ENCODE results near the gene KLF13. TPM values are rescaled to one million over a fixed set of nuclear protein-coding genes. Genes with fewer than 3 reads are reported as not detected.

Gene KLF13
- total RNA-seq, 2 donors from 2014 or later = 184 to 226 TPM

GRCh38 chr15:31402003-31402402 is 75.4 kb downstream of the KLF13 start:
- Mint-ChIP-seq H3K27ac (peak overlapping the region; percentile 53), H3K4me1 (peaks cover 25% of the 10 kb centered on the region)

DNA sequence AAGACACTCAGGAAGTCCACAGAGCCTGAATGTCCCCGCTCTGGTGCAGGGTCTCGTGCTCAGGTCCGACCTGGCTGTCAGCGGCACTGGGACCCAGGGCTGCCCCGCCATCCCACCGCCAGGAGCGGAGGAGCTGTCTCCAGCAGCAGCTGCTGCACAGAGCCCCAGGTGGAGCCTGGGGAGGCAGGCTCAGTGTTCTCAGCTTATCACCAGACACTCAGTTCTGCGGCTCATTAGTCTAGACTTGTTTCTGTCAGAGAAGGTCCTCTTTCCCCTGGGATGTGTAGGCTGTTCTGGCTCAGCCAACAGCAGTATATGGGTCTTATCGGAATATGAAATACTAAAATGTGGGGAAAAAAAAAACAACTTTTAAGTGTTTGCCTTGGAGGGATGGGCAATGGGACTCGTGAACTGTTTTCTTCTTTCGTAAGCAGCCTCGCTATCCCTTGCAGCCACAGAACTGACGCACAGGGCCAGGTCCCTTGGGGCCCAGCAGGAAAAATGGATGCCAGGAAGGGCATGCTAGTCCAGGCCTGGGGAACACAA is 75.9 kb downstream of the KLF13 start:
- Mint-ChIP-seq H3K27me3 (no peaks in the 10 kb centered on the region), H3K4me1 (peaks cover 25% of the 10 kb centered on the region), H3K36me3 (ENCODE audit: low read depth) (peaks cover 3% of the 10 kb centered on the region), H3K4me3 (no peak overlapping the region), H3K27ac (no peak overlapping the region)
- ATAC-seq (no peak), DNase-seq (no peak)
- H3K9me3 ChIP-seq (ENCODE audit: control insufficient read depth, low read length, poor library complexity, severe bottlenecking) = no peaks in the 10 kb centered on the region

More at GRCh38 chr15:31402003-31402402, 75.4 kb downstream of the KLF13 start:
- no peaks in the 10 kb centered on the region for H3K9me3 ChIP-seq (ENCODE audit: control insufficient read depth, low read length, poor library complexity, severe bottlenecking)
- no peak overlapping the region for H3K4me3 Mint-ChIP-seq
- peaks cover 3% of the 10 kb centered on the region for H3K36me3 Mint-ChIP-seq (ENCODE audit: low read depth)
- no peaks in the 10 kb centered on the region for H3K27me3 Mint-ChIP-seq
- DNase-seq (no peak), ATAC-seq (no peak)

DNA sequence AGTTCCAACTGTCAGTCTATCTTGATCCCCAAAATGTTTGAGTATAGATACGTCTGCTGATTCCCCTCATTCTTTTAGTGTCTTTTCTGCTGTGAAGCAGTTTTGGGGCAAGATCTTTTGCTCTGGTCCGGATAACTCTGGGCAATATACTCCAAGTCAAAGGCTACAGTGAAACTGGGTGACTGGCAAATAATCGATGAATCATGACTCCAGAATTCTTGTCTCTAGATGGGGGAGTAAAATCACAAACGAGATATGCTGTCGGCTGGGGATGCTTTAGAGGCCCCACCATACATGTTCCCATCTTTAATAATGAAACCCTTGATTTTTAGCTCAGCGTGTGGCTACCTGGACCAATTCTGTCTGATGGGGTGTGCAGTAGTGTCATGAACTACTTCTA is 76.5 kb downstream of the KLF13 start:
- ATAC-seq (no peak), DNase-seq (no peak)
- Mint-ChIP-seq H3K36me3 (ENCODE audit: low read depth) (peaks cover 3% of the 10 kb centered on the region), H3K27me3 (no peaks in the 10 kb centered on the region), H3K27ac (peak overlapping the region; percentile 34), H3K4me3 (no peak overlapping the region), H3K4me1 (peaks cover 21% of the 10 kb centered on the region)
- peaks cover 3% of the 10 kb centered on the region for H3K9me3 ChIP-seq (ENCODE audit: control insufficient read depth, low read length, poor library complexity, severe bottlenecking)

DNA sequence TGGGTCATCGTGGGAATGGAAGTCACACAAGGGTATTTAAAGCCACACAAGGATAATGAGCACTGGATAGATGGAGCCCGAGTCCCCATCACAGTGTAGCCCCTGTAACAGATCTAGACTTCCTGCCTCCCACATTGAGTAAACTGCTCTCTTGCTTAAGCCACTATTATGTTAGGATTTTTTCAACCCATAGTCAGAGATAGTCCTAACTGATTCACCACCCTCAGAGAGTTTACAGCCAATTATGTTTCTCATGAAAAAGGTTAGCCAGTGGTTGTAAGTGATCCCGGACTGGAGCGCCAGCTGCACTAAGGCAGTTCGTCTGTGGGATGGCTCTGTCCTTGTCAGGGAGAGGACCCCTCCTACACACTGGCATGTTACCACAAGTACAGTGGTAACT is 77.0 kb downstream of the KLF13 start:
- ATAC-seq = no peak
- peak overlapping the region; percentile 34 for H3K27ac Mint-ChIP-seq
- no peak overlapping the region for H3K4me3 Mint-ChIP-seq
- H3K4me1 Mint-ChIP-seq = peaks cover 21% of the 10 kb centered on the region
- peaks cover 3% of the 10 kb centered on the region for H3K36me3 Mint-ChIP-seq (ENCODE audit: low read depth)
- peaks cover 6% of the 10 kb centered on the region for H3K9me3 ChIP-seq (ENCODE audit: control insufficient read depth, low read length, poor library complexity, severe bottlenecking)
- H3K27me3 Mint-ChIP-seq = no peaks in the 10 kb centered on the region
- DNase-seq = no peak

GRCh38 chr15:31404345-31404744 is 77.7 kb downstream of the KLF13 start:
- no peak for ATAC-seq
- peaks cover 14% of the 10 kb centered on the region for H3K9me3 ChIP-seq (ENCODE audit: control insufficient read depth, low read length, poor library complexity, severe bottlenecking)
- DNase-seq = no peak
- H3K4me3 Mint-ChIP-seq = no peak overlapping the region
- H3K36me3 Mint-ChIP-seq (ENCODE audit: low read depth) = peaks cover 6% of the 10 kb centered on the region
- no peaks in the 10 kb centered on the region for H3K27me3 Mint-ChIP-seq
- H3K4me1 Mint-ChIP-seq = peaks cover 19% of the 10 kb centered on the region
- peak overlapping the region; percentile 34 for H3K27ac Mint-ChIP-seq

GRCh38 chr15:31405200-31405920 is 78.7 kb downstream of the KLF13 start:
- Mint-ChIP-seq H3K36me3 (ENCODE audit: low read depth) (peaks cover 7% of the 10 kb centered on the region), H3K4me1 (peaks cover 14% of the 10 kb centered on the region), H3K27me3 (no peaks in the 10 kb centered on the region), H3K27ac (peak overlapping the region; percentile 70), H3K4me3 (peak overlapping the region; percentile 66)
- ATAC-seq (peak; percentile 37), DNase-seq (no peak)
- H3K9me3 ChIP-seq (ENCODE audit: control insufficient read depth, low read length, poor library complexity, severe bottlenecking) = peaks cover 16% of the 10 kb centered on the region

DNA sequence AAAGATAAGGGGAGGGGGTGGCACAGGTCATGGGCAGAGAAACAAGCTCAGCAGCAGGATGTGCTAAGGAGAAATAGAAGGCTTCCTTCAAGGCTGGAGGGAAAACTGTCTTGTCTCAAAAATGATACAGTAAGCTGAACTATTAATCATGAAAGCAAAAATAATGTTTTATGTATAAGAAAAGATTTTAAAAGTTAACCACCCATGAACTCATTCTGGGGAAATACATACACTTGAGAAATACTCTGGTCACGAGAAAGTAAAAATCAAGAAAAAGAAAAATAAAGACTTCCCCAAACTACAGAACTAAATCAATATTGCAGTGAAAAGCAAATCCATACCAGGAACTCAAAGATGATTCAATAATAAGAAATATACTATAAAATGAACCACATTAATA is 80.7 kb downstream of the KLF13 start:
- peaks cover 7% of the 10 kb centered on the region for H3K36me3 Mint-ChIP-seq (ENCODE audit: low read depth)
- DNase-seq (no peak), ATAC-seq (no peak)
- no peak overlapping the region for H3K27ac Mint-ChIP-seq
- peaks cover 16% of the 10 kb centered on the region for H3K9me3 ChIP-seq (ENCODE audit: control insufficient read depth, low read length, poor library complexity, severe bottlenecking)
- H3K27me3 Mint-ChIP-seq = no peaks in the 10 kb centered on the region
- H3K4me3 Mint-ChIP-seq = no peak overlapping the region
- peaks cover 10% of the 10 kb centered on the region for H3K4me1 Mint-ChIP-seq

GRCh38 chr15:31407851-31408250 is 81.2 kb downstream of the KLF13 start:
- no peak overlapping the region for H3K4me3 Mint-ChIP-seq
- DNase-seq (no peak), ATAC-seq (no peak)
- H3K4me1 Mint-ChIP-seq = peaks cover 10% of the 10 kb centered on the region
- H3K9me3 ChIP-seq (ENCODE audit: control insufficient read depth, low read length, poor library complexity, severe bottlenecking) = peaks cover 16% of the 10 kb centered on the region
- H3K27me3 Mint-ChIP-seq = no peaks in the 10 kb centered on the region
- H3K36me3 Mint-ChIP-seq (ENCODE audit: low read depth) = peaks cover 7% of the 10 kb centered on the region
- H3K27ac Mint-ChIP-seq = no peak overlapping the region

- no peak overlapping the region for H3K27ac Mint-ChIP-seq
- DNase-seq (no peak), ATAC-seq (no peak)
- no peak overlapping the region for H3K4me3 Mint-ChIP-seq
- H3K4me1 Mint-ChIP-seq = peaks cover 10% of the 10 kb centered on the region
- no peaks in the 10 kb centered on the region for H3K27me3 Mint-ChIP-seq
- H3K9me3 ChIP-seq (ENCODE audit: control insufficient read depth, low read length, poor library complexity, severe bottlenecking) = peaks cover 16% of the 10 kb centered on the region
- peaks cover 8% of the 10 kb centered on the region for H3K36me3 Mint-ChIP-seq (ENCODE audit: low read depth)
Measured at GRCh38 chr15:31408724-31409123, 82.1 kb downstream of the KLF13 start.

DNA sequence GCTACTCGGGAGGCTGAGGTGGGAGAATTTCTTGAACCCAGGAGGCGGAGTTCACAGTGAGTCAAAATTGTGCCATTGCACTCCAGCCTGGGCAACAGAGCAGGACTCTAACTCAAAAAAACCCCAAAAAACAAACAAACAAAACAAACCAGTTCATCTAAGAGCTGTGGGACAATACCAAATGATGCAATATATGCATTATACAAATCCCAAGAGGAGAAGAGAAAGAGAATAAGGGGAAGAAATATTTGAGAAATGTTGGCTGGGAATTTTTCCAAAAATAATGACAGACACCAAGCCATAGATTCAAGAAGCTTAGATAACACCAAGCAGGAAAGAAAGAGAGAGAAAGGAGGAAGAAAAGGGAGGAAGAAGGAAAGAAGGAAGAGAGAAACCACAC is 82.5 kb downstream of the KLF13 start:
- no peaks in the 10 kb centered on the region for H3K27me3 Mint-ChIP-seq
- H3K4me3 Mint-ChIP-seq = no peak overlapping the region
- H3K36me3 Mint-ChIP-seq (ENCODE audit: low read depth) = peaks cover 8% of the 10 kb centered on the region
- no peak overlapping the region for H3K27ac Mint-ChIP-seq
- ATAC-seq = no peak
- H3K4me1 Mint-ChIP-seq = peaks cover 10% of the 10 kb centered on the region
- peaks cover 16% of the 10 kb centered on the region for H3K9me3 ChIP-seq (ENCODE audit: control insufficient read depth, low read length, poor library complexity, severe bottlenecking)
- DNase-seq = no peak

- H3K4me1 Mint-ChIP-seq = no peaks in the 10 kb centered on the region
- no peaks in the 10 kb centered on the region for H3K27me3 Mint-ChIP-seq
- no peak overlapping the region for H3K27ac Mint-ChIP-seq
- H3K36me3 Mint-ChIP-seq (ENCODE audit: low read depth) = peaks cover 7% of the 10 kb centered on the region
- peaks cover 16% of the 10 kb centered on the region for H3K9me3 ChIP-seq (ENCODE audit: control insufficient read depth, low read length, poor library complexity, severe bottlenecking)
- H3K4me3 Mint-ChIP-seq = no peak overlapping the region
- no peak for ATAC-seq
- DNase-seq = no peak
Measured at GRCh38 chr15:31412824-31413223, 86.2 kb downstream of the KLF13 start.

DNA sequence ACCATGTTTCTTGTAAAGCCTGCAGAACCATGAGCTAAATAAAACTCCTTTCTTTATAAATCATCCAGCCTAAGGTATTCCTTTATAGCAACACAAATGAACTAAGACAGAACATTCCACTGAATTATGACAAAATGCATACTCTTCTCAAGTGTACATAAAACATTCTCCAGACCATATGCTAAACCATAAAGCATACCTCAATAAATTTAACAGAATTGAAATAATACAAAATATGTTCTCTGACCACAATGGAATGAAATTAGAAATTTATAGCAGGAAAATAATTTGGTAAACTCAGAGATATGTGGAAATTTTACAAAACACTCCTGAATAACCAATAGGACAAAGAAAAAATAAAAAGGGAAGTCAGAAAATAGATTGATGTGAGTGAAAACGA is 88.6 kb downstream of the KLF13 start:
- no peak for DNase-seq
- peaks cover 3% of the 10 kb centered on the region for H3K36me3 Mint-ChIP-seq (ENCODE audit: low read depth)
- no peaks in the 10 kb centered on the region for H3K4me1 Mint-ChIP-seq
- no peak overlapping the region for H3K4me3 Mint-ChIP-seq
- H3K27me3 Mint-ChIP-seq = no peaks in the 10 kb centered on the region
- H3K9me3 ChIP-seq (ENCODE audit: control insufficient read depth, low read length, poor library complexity, severe bottlenecking) = peaks cover 4% of the 10 kb centered on the region
- no peak for ATAC-seq
- H3K27ac Mint-ChIP-seq = no peak overlapping the region

GRCh38 chr15:31419820-31420219 is 93.2 kb downstream of the KLF13 start:
- ATAC-seq (no peak), DNase-seq (no peak)
- H3K9me3 ChIP-seq (ENCODE audit: control insufficient read depth, low read length, poor library complexity, severe bottlenecking) = peaks cover 4% of the 10 kb centered on the region
- Mint-ChIP-seq H3K4me1 (no peaks in the 10 kb centered on the region), H3K4me3 (no peak overlapping the region), H3K27me3 (no peaks in the 10 kb centered on the region), H3K36me3 (ENCODE audit: low read depth) (peaks cover 2% of the 10 kb centered on the region), H3K27ac (no peak overlapping the region)

DNA sequence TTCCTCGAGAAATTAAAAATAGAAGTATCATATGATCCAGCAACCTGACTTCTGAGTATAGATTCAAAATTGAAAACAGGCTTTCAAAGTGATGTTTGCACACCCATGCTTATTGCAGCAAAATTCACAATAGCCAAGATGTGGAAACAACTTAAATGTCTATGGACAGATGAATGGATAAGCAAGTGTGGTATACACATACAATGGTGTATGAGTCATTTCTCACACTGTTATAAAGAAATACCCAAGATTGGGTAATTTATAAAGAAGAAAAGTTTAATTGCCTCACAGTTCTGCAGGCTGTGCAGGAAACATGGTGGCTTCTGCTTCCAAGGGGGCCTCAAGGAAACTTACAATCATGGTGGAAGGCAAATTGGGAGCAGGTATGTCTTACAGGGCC is 100.8 kb downstream of the KLF13 start:
- H3K36me3 Mint-ChIP-seq (ENCODE audit: low read depth) = no peaks in the 10 kb centered on the region
- no peak overlapping the region for H3K4me3 Mint-ChIP-seq
- no peak for ATAC-seq
- H3K4me1 Mint-ChIP-seq = peaks cover 10% of the 10 kb centered on the region
- H3K27ac Mint-ChIP-seq = no peak overlapping the region
- no peak for DNase-seq
- no peaks in the 10 kb centered on the region for H3K9me3 ChIP-seq (ENCODE audit: control insufficient read depth, low read length, poor library complexity, severe bottlenecking)
- H3K27me3 Mint-ChIP-seq = no peaks in the 10 kb centered on the region
